ENCODE data around the gene GDAP2.
A peak's percentile ranks its signal among the peaks of the same experiment; 100 is the strongest.
"Not testable (repeated sequence)": the region's sequence is repeated elsewhere in the genome, so short reads cannot be mapped to it uniquely, and the experiment has no call there.

The GDAP2 gene

GRCh38 chr1:117930173-117930447 is 689 bp upstream of the GDAP2 start:
- in situ Hi-C loops (cut with MboI; ENCODE audit: low sequenced_read_pairs) = loop anchor here (25.0 kb wide), 1 partner anchor 843 kb away; no protein-coding TSS in a partner anchor
- H3K4me3 ChIP-seq = peak overlapping the region; percentile 96

DNA sequence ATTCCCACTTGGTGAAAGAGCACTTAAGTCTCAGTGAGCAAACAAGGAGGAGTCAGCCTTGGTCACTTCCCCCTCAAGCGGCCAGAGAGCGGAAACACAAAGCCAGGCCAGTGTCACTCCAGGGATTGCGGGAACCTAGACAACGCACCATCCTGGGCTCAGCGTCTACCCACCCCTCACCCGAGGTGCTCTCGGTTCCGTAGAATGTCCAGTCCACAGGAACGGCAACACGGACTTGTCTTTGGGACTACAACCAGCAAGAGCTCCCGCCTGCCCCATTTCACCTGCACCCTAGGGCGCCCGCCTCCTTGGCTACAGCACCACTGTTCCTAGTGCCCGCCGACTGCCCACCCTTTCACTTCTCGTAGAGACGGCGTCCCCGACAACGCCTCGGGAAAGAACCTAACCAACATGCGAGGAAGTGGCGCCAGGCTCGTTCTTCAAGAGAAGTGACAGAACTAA is 509 bp downstream of the GDAP2 start:
- Histone ChIP-seq H3K9me3 (no peaks in the 10 kb centered on the region), H3K4me3 (peak overlapping the region; percentile 96), H3K36me3 (replicated peaks) (peaks cover 9% of the 10 kb centered on the region), H3K27me3 (ENCODE audit: low read depth) (no peaks in the 10 kb centered on the region), H3K4me1 (peaks cover 25% of the 10 kb centered on the region)
- in situ Hi-C loops (cut with MboI; ENCODE audit: low sequenced_read_pairs) = loop anchor here (25.0 kb wide), 1 partner anchor 842 kb away; no protein-coding TSS in a partner anchor
- DNase-seq (ENCODE audit: low spot score in 2 of 2) = peak; percentile 53 to 75

More at GRCh38 chr1:117930173-117930447, 689 bp upstream of the GDAP2 start:
- H3K4me1 ChIP-seq = peaks cover 25% of the 10 kb centered on the region
- DNase-seq (ENCODE audit: low spot score in 2 of 2) = no peak
- H3K9me3 ChIP-seq = no peaks in the 10 kb centered on the region
- H3K36me3 ChIP-seq (replicated peaks) = peaks cover 16% of the 10 kb centered on the region
- no peaks in the 10 kb centered on the region for H3K27me3 ChIP-seq (ENCODE audit: low read depth)

GRCh38 chr1:117925981-117926380 is 3.4 kb downstream of the GDAP2 start:
- Histone ChIP-seq H3K36me3 (replicated peaks) (no peaks in the 10 kb centered on the region), H3K27me3 (ENCODE audit: low read depth) (no peaks in the 10 kb centered on the region), H3K4me3 (no peak overlapping the region), H3K9me3 (no peaks in the 10 kb centered on the region), H3K4me1 (peaks cover 19% of the 10 kb centered on the region)
- in situ Hi-C loops (cut with MboI; ENCODE audit: low sequenced_read_pairs) = loop anchor here (25.0 kb wide), 1 partner anchor 839 kb away; no protein-coding TSS in a partner anchor
- no peak for DNase-seq (ENCODE audit: low spot score in 2 of 2)

DNA sequence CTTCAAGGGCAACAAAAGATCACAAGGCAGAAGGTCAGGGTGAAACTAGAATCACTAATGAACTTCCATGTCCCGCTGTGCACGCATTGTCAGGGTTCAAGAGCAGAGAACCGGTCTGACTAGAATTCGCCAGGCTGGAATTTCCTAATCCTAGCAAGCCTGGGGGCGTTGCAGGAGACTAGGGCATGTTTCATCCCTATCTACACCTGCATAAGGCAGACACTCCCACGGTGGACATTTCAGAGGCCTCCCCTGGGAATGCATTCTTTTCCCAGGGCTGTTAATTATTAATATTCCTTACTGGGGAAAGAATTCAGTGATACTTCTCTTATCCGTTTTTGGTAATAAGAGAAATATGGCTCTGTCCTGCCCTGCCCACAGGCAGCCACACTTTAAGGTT is 6.7 kb downstream of the GDAP2 start:
- H3K9me3 ChIP-seq; H3K36me3 ChIP-seq (replicated peaks); H3K27me3 ChIP-seq (ENCODE audit: low read depth); DNase-seq (ENCODE audit: low spot score in 2 of 2); in situ Hi-C loops (cut with MboI; ENCODE audit: low sequenced_read_pairs); H3K4me3 ChIP-seq: not testable (repeated sequence)
- H3K4me1 ChIP-seq = peaks cover 16% of the 10 kb centered on the region

- DNase-seq (ENCODE audit: low spot score in 2 of 2) = no peak
- no peaks in the 10 kb centered on the region for H3K9me3 ChIP-seq
- in situ Hi-C loops (cut with MboI; ENCODE audit: low sequenced_read_pairs) = no loop called here
- peaks cover 11% of the 10 kb centered on the region for H3K4me1 ChIP-seq
- H3K36me3 ChIP-seq (replicated peaks) = peaks cover 12% of the 10 kb centered on the region
- no peak overlapping the region for H3K4me3 ChIP-seq
- H3K27me3 ChIP-seq (ENCODE audit: low read depth) = no peaks in the 10 kb centered on the region
These were observed 7.4 kb downstream of the GDAP2 start for GRCh38 chr1:117921991-117922390.

GRCh38 chr1:117919376-117919775 is 10.0 kb downstream of the GDAP2 start:
- in situ Hi-C loops (cut with MboI; ENCODE audit: low sequenced_read_pairs) = no loop called here
- H3K9me3 ChIP-seq = no peaks in the 10 kb centered on the region
- H3K4me3 ChIP-seq = no peak overlapping the region
- H3K36me3 ChIP-seq (replicated peaks) = peaks cover 12% of the 10 kb centered on the region
- H3K27me3 ChIP-seq (ENCODE audit: low read depth) = no peaks in the 10 kb centered on the region
- peaks cover 8% of the 10 kb centered on the region for H3K4me1 ChIP-seq
- no peak for DNase-seq (ENCODE audit: low spot score in 2 of 2)

DNA sequence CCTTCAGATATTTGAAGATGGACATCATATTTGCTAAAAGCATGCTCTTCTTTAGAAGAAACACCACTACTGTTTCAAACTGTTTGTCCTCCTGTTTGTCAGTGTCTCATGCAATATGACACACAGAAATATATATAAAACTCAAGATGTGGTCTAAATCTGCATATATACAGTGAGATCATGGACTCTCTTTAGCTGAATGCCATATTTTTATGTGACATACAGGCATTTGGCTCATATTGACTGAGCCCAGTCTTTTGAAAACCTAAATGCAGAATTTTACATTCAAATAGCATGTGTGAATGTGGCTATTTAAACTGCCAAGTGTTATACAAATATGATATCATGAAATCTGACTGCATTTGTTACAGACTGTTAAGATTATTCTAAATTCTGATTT is 18.4 kb downstream of the GDAP2 start:
- Histone ChIP-seq H3K27me3 (ENCODE audit: low read depth) (no peaks in the 10 kb centered on the region), H3K4me3 (no peak overlapping the region), H3K36me3 (replicated peaks) (peaks cover 20% of the 10 kb centered on the region), H3K4me1 (no peaks in the 10 kb centered on the region), H3K9me3 (no peaks in the 10 kb centered on the region)
- in situ Hi-C loops (cut with MboI; ENCODE audit: low sequenced_read_pairs) = no loop called here
- DNase-seq (ENCODE audit: low spot score in 2 of 2) = no peak

DNA sequence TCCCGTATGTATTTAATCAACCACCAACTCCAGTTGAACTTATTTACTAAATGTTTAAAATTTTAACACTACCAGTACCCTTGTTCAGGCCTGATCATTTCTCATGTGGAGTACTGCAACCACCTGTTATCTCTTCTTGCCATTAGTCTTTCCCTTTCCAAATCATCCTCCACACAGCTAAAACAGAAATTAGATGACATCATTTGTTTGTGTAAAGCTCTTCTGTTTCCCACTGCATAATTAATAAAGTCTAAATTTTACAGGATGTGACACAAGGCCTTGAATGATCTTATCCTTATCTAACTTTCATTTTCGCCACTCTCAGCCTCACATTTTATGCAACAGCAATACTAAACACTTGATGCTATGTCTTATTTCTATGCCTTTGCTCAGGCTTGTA is 24.4 kb downstream of the GDAP2 start:
- in situ Hi-C loops (cut with MboI; ENCODE audit: low sequenced_read_pairs) = no loop called here
- Histone ChIP-seq H3K4me3 (no peak overlapping the region), H3K27me3 (ENCODE audit: low read depth) (no peaks in the 10 kb centered on the region), H3K9me3 (no peaks in the 10 kb centered on the region), H3K4me1 (no peaks in the 10 kb centered on the region), H3K36me3 (replicated peaks) (peaks cover 6% of the 10 kb centered on the region)
- no peak for DNase-seq (ENCODE audit: low spot score in 2 of 2)

GRCh38 chr1:117904485-117904884 is 24.9 kb downstream of the GDAP2 start:
- Histone ChIP-seq H3K9me3 (no peaks in the 10 kb centered on the region), H3K27me3 (ENCODE audit: low read depth) (no peaks in the 10 kb centered on the region), H3K36me3 (replicated peaks) (peaks cover 5% of the 10 kb centered on the region), H3K4me3 (no peak overlapping the region), H3K4me1 (no peaks in the 10 kb centered on the region)
- no peak for DNase-seq (ENCODE audit: low spot score in 2 of 2)
- in situ Hi-C loops (cut with MboI; ENCODE audit: low sequenced_read_pairs) = no loop called here

GRCh38 chr1:117902944-117903343 is 26.5 kb downstream of the GDAP2 start:
- H3K36me3 ChIP-seq (replicated peaks) = peaks cover 10% of the 10 kb centered on the region
- H3K4me3 ChIP-seq = no peak overlapping the region
- no peak for DNase-seq (ENCODE audit: low spot score in 2 of 2)
- no peaks in the 10 kb centered on the region for H3K9me3 ChIP-seq
- no peaks in the 10 kb centered on the region for H3K4me1 ChIP-seq
- in situ Hi-C loops (cut with MboI; ENCODE audit: low sequenced_read_pairs) = no loop called here
- no peaks in the 10 kb centered on the region for H3K27me3 ChIP-seq (ENCODE audit: low read depth)

DNA sequence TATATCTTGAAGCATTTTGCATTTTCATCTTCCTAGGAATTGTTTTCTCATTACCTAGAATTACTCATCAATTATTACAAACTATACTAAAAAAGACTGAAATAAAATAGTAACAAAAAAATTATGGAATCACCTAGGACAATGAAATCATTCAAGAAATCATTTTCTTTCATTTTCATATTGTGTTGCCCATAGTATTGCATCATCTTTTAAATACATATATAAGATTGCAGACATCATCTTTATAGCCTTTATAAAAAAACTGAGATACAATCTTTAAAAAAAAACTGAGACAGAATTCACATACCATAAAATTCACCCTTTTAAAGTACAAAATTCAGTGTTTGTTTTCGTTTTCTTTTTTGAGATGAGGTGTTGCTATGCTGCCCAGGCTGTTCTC is 29.6 kb downstream of the GDAP2 start:
- peaks cover 10% of the 10 kb centered on the region for H3K36me3 ChIP-seq (replicated peaks)
- no peak overlapping the region for H3K4me3 ChIP-seq
- H3K9me3 ChIP-seq = no peaks in the 10 kb centered on the region
- in situ Hi-C loops (cut with MboI; ENCODE audit: low sequenced_read_pairs) = no loop called here
- no peak for DNase-seq (ENCODE audit: low spot score in 2 of 2)
- H3K4me1 ChIP-seq = no peaks in the 10 kb centered on the region
- no peaks in the 10 kb centered on the region for H3K27me3 ChIP-seq (ENCODE audit: low read depth)

GRCh38 chr1:117897551-117897950 is 31.9 kb downstream of the GDAP2 start:
- H3K4me1 ChIP-seq = no peaks in the 10 kb centered on the region
- peaks cover 10% of the 10 kb centered on the region for H3K36me3 ChIP-seq (replicated peaks)
- no peaks in the 10 kb centered on the region for H3K9me3 ChIP-seq
- H3K4me3 ChIP-seq = no peak overlapping the region
- in situ Hi-C loops (cut with MboI; ENCODE audit: low sequenced_read_pairs) = no loop called here
- no peaks in the 10 kb centered on the region for H3K27me3 ChIP-seq (ENCODE audit: low read depth)
- DNase-seq (ENCODE audit: low spot score in 2 of 2) = no peak

GRCh38 chr1:117895482-117896114 is 33.8 kb downstream of the GDAP2 start:
- no peaks in the 10 kb centered on the region for H3K27me3 ChIP-seq (ENCODE audit: low read depth)
- no peaks in the 10 kb centered on the region for H3K9me3 ChIP-seq
- H3K4me3 ChIP-seq = no peak overlapping the region
- H3K36me3 ChIP-seq (replicated peaks) = peaks cover 10% of the 10 kb centered on the region; the same call in 1 of the 2 replicates
- DNase-seq (ENCODE audit: low spot score in 2 of 2) = peak; percentile 64 to 75
- no peaks in the 10 kb centered on the region for H3K4me1 ChIP-seq
- in situ Hi-C loops (cut with MboI; ENCODE audit: low sequenced_read_pairs) = no loop called here

GRCh38 chr1:117894078-117894477 is 35.3 kb downstream of the GDAP2 start:
- Histone ChIP-seq H3K4me1 (no peaks in the 10 kb centered on the region), H3K36me3 (replicated peaks) (peaks cover 10% of the 10 kb centered on the region; the same call in 1 of the 2 replicates), H3K4me3 (no peak overlapping the region), H3K9me3 (no peaks in the 10 kb centered on the region), H3K27me3 (ENCODE audit: low read depth) (no peaks in the 10 kb centered on the region)
- no peak for DNase-seq (ENCODE audit: low spot score in 2 of 2)
- in situ Hi-C loops (cut with MboI; ENCODE audit: low sequenced_read_pairs) = no loop called here

GRCh38 chr1:117892512-117892911 is 36.9 kb downstream of the GDAP2 start:
- no peaks in the 10 kb centered on the region for H3K27me3 ChIP-seq (ENCODE audit: low read depth)
- no peaks in the 10 kb centered on the region for H3K4me1 ChIP-seq
- no peak overlapping the region for H3K4me3 ChIP-seq
- no peak for DNase-seq (ENCODE audit: low spot score in 2 of 2)
- in situ Hi-C loops (cut with MboI; ENCODE audit: low sequenced_read_pairs) = no loop called here
- H3K36me3 ChIP-seq (replicated peaks) = peaks cover 4% of the 10 kb centered on the region; the same call in 1 of the 2 replicates
- H3K9me3 ChIP-seq = no peaks in the 10 kb centered on the region
